ENCODE measurements around the gene SLC22A16.

Gene SLC22A16

DNA sequence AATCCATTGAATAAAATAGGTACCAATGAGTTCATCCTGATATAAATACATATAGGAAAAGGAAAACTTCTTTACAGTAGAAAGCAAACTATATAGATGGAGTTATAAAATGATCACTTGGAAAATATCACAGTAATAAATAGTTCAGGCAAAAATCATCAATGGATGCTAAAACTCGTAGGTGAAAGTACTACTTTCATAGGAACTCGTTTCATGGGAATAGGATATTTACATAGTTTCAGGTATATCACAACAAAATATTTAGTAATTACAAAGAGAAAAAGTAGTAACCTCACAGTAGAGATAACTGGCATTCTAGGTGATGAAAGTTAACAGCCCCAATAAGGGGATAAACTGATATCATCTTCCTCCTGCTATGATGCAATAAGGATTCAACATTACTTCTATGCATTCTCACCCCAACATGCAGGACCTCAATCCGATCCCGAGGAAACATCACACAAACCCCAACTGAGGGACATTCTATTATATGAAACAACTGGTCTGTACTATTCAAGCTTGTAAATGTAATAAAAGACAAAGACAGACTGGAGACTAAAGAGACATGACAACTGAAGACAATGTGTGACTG is 74.7 kb downstream of the SLC22A16 start:
- no peaks in the 10 kb centered on the region for H3K36me3 ChIP-seq
- no peaks in the 10 kb centered on the region for H3K4me1 ChIP-seq (ENCODE audit: control insufficient read depth in 1 of 2, insufficient read depth in 1 of 2, low read depth in 1 of 2, low read length in 1 of 2)
- no peaks in the 10 kb centered on the region for H3K9me3 ChIP-seq
- no peak overlapping the region for H3K4me3 ChIP-seq (ENCODE audit: low read depth in 1 of 2, low read length in 1 of 2)
- H3K27ac ChIP-seq = no peak overlapping the region
- TF ChIP-seq, protein P1, sequence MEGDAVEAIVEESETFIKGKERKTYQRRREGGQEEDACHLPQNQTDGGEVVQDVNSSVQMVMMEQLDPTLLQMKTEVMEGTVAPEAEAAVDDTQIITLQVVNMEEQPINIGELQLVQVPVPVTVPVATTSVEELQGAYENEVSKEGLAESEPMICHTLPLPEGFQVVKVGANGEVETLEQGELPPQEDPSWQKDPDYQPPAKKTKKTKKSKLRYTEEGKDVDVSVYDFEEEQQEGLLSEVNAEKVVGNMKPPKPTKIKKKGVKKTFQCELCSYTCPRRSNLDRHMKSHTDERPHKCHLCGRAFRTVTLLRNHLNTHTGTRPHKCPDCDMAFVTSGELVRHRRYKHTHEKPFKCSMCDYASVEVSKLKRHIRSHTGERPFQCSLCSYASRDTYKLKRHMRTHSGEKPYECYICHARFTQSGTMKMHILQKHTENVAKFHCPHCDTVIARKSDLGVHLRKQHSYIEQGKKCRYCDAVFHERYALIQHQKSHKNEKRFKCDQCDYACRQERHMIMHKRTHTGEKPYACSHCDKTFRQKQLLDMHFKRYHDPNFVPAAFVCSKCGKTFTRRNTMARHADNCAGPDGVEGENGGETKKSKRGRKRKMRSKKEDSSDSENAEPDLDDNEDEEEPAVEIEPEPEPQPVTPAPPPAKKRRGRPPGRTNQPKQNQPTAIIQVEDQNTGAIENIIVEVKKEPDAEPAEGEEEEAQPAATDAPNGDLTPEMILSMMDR (IDR thresholded peaks at IDR 0.05) = no peak
- no peaks in the 10 kb centered on the region for H3K27me3 ChIP-seq

DNA sequence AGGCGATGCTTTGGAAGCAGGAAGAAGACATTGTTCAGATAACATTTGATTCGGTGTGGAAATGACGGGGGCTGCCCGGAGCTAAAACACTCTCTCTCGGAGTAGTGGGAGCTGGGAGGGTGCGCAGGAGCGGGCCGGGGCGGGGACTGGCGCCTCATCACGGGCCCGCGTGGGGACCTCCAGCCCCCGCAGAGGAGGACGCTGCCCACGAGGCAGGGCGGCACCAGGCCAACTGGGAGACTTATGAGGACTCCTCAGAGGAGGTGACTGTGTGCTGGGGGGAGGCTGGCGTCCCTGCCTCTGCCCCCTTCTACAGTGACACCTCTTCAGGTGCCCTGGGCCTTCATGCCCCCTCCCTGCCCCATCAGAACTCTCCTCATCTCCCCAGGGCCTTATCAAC is 76.2 kb downstream of the SLC22A16 start:
- H3K4me1 ChIP-seq (ENCODE audit: control insufficient read depth in 1 of 2, insufficient read depth in 1 of 2, low read depth in 1 of 2, low read length in 1 of 2) = no peaks in the 10 kb centered on the region

DNA sequence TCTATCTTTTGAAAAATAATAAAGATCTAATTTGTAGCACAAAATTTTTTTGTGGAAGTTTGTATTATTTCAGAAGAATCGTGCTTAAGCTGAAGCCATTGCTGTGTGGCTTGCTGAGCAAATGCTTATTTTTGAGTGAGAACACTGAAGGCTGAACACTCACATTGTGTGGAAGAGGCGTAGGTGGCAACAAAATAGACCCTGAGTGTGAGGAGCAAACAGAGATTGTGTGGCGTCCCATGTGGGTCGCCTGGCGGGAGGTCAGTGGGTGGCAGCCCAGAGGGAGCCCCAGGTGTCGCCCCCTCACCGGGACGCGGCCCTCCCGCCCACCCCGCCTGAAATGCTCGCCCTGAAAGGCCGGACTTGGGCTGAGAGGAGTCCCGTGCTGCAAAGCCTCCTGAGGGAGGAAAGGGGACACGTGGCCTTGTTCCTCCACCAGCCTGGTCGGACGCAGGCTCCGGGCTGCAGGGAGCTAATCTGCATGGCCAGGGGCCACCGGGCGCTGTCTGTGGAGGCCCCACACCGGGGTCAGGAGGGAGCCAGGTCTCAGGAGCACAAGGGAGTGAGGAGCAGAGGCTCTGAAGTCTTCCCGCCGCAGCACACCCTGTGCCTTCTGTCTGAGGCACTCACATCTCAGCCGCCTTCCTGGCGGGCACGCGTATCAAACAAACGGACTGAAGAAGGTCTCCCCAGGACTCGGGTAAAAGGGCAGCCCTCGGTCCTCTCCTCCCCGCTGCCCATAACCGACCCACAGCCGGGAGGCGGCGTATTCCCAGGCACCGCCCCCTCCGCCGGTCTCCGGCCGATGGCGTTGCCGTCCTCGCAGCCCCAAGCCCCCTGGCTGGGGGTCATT is 77.0 kb downstream of the SLC22A16 start:
- H3K4me3 ChIP-seq (ENCODE audit: low read depth in 1 of 2, low read length in 1 of 2) = no peak overlapping the region
- H3K36me3 ChIP-seq = no peaks in the 10 kb centered on the region
- no peaks in the 10 kb centered on the region for H3K27me3 ChIP-seq
- no peaks in the 10 kb centered on the region for H3K9me3 ChIP-seq
- TF ChIP-seq, protein P1 (IDR thresholded peaks at IDR 0.05) = no peak
- H3K27ac ChIP-seq = no peak overlapping the region
- no peaks in the 10 kb centered on the region for H3K4me1 ChIP-seq (ENCODE audit: control insufficient read depth in 1 of 2, insufficient read depth in 1 of 2, low read depth in 1 of 2, low read length in 1 of 2)

More for the DNA sequence above, 76.2 kb downstream of the SLC22A16 start:
- H3K36me3 ChIP-seq = no peaks in the 10 kb centered on the region
- H3K27ac ChIP-seq = no peak overlapping the region
- no peaks in the 10 kb centered on the region for H3K9me3 ChIP-seq
- no peak overlapping the region for H3K4me3 ChIP-seq (ENCODE audit: low read depth in 1 of 2, low read length in 1 of 2)
- TF ChIP-seq, protein P1 (IDR thresholded peaks at IDR 0.05) = no peak
- no peaks in the 10 kb centered on the region for H3K27me3 ChIP-seq

DNA sequence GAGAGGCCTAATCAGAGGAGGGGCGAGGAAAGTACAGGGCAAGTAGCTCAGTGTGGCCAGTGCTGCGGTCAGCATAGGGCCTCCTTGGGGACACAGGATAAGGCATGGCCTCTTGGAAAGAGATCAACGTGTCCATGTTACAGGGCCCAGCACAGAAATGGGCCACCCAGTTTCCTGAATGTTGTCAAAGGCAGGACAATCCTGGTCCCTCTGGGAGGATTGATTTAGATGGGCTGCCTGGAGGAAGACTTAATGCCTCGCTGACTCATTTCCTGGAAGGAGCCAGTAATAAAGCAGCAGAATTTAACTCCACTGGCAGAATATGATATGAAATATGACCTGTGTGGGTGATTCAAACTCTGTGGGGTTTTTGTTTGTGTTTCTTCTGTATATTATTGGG is 77.6 kb downstream of the SLC22A16 start:
- no peaks in the 10 kb centered on the region for H3K36me3 ChIP-seq
- H3K4me3 ChIP-seq (ENCODE audit: low read depth in 1 of 2, low read length in 1 of 2) = no peak overlapping the region
- no peak overlapping the region for H3K27ac ChIP-seq
- H3K9me3 ChIP-seq = no peaks in the 10 kb centered on the region
- TF ChIP-seq, protein P1 (IDR thresholded peaks at IDR 0.05) = no peak
- no peaks in the 10 kb centered on the region for H3K4me1 ChIP-seq (ENCODE audit: control insufficient read depth in 1 of 2, insufficient read depth in 1 of 2, low read depth in 1 of 2, low read length in 1 of 2)
- H3K27me3 ChIP-seq = no peaks in the 10 kb centered on the region

DNA sequence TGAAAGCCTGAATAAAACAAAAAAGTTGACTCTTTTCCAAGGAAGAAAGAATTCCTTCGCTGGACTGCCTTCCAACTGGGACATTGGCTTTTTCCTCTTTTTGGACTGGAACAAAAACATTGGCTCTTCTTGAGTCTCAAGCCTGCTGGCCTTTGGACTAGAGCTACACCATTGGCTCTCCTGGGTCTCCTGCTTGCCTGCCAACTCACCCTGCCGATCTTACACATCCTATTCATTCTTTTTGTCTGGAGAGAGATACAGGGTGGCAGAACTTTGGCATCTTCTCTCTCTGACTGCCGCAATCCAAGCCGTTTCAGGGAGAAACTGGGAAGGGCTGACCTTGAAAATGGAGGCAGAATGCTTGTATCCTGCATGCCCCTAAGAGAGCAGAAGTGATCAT is 81.2 kb downstream of the SLC22A16 start:
- TF ChIP-seq, protein P1 (IDR thresholded peaks at IDR 0.05) = no peak
- H3K27me3 ChIP-seq = no peaks in the 10 kb centered on the region
- no peaks in the 10 kb centered on the region for H3K36me3 ChIP-seq
- no peak overlapping the region for H3K27ac ChIP-seq
- H3K4me1 ChIP-seq (ENCODE audit: control insufficient read depth in 1 of 2, insufficient read depth in 1 of 2, low read depth in 1 of 2, low read length in 1 of 2) = no peaks in the 10 kb centered on the region
- no peaks in the 10 kb centered on the region for H3K9me3 ChIP-seq
- H3K4me3 ChIP-seq (ENCODE audit: low read depth in 1 of 2, low read length in 1 of 2) = no peak overlapping the region

Measured in neutrophil (primary cell).